DND-41 (cell line): ENCODE results near the gene ZSCAN5C.

Experiments
- EZH2 ChIP-seq: IDR thresholded peaks from 3 replicates; pipeline ENCODE4 v1.6.1; 2012; ENCODE audit warnings: borderline replicate concordance, low read depth, mild to moderate bottlenecking, moderate library complexity, low read length, inconsistent platforms; ENCODE audit not compliant: severe bottlenecking
- TF ChIP-seq, protein P1 (sequence below): IDR thresholded peaks from 2 replicates; pipeline ENCODE4 v1.5.1; 2012; ENCODE audit warnings: borderline replicate concordance, low read length, moderate library complexity, mild to moderate bottlenecking; ENCODE audit not compliant: poor library complexity, severe bottlenecking; ENCODE audit errors: extremely low read depth

DNA sequence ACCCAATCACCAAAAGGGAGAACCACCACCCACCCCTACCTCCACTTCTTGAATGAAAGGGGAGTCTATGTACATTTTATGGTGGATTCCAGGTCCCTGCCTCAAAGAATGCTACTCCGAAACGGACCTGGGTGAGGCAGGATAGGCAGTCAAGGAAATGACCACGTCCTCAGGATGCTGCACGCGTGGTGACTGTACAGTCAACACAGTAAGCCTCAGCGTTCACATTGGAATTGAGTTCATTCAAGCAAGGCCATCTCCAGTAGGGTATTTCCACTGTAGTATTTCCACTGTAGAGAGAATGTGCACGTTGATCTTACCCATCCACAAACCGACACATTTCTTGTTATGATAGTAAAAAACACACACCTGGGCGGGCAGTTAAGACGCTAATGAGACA, 16.9 kb downstream of the ZSCAN5C start:
- TF ChIP-seq, protein P1, sequence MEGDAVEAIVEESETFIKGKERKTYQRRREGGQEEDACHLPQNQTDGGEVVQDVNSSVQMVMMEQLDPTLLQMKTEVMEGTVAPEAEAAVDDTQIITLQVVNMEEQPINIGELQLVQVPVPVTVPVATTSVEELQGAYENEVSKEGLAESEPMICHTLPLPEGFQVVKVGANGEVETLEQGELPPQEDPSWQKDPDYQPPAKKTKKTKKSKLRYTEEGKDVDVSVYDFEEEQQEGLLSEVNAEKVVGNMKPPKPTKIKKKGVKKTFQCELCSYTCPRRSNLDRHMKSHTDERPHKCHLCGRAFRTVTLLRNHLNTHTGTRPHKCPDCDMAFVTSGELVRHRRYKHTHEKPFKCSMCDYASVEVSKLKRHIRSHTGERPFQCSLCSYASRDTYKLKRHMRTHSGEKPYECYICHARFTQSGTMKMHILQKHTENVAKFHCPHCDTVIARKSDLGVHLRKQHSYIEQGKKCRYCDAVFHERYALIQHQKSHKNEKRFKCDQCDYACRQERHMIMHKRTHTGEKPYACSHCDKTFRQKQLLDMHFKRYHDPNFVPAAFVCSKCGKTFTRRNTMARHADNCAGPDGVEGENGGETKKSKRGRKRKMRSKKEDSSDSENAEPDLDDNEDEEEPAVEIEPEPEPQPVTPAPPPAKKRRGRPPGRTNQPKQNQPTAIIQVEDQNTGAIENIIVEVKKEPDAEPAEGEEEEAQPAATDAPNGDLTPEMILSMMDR = no peak
- no peak for TF ChIP-seq EZH2
